T-helper 2 cell treated with Interferon-gamma antibody and Interleukin-4, amounts not matched to agents 100 ng/mL and 5 ng/mL, for 36 hours (primary cell): ENCODE measurements around the gene SPAM1. TPM values are rescaled to one million over a fixed set of nuclear protein-coding genes. Genes with fewer than 3 reads are reported as not detected.
"Not testable (repeated sequence)": the region's sequence is repeated elsewhere in the genome, so short reads cannot be mapped to it uniquely, and the experiment has no call there.

ENCODE experiments used
- intact Hi-C: fragments of 100-400 bp; cut with micrococcal nuclease; formaldehyde crosslinking; loops from one replicate; pipeline ENCODE4 v1.15.1; 2023
- total RNA-seq: library from RNA; stranded (reverse); gene quantifications from 2 replicates; pipeline ENCODE4 v1.2.3, GENCODE V29; 2022

The SPAM1 gene, protein sequence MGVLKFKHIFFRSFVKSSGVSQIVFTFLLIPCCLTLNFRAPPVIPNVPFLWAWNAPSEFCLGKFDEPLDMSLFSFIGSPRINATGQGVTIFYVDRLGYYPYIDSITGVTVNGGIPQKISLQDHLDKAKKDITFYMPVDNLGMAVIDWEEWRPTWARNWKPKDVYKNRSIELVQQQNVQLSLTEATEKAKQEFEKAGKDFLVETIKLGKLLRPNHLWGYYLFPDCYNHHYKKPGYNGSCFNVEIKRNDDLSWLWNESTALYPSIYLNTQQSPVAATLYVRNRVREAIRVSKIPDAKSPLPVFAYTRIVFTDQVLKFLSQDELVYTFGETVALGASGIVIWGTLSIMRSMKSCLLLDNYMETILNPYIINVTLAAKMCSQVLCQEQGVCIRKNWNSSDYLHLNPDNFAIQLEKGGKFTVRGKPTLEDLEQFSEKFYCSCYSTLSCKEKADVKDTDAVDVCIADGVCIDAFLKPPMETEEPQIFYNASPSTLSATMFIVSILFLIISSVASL
- not detected in 2 replicates for total RNA-seq

DNA sequence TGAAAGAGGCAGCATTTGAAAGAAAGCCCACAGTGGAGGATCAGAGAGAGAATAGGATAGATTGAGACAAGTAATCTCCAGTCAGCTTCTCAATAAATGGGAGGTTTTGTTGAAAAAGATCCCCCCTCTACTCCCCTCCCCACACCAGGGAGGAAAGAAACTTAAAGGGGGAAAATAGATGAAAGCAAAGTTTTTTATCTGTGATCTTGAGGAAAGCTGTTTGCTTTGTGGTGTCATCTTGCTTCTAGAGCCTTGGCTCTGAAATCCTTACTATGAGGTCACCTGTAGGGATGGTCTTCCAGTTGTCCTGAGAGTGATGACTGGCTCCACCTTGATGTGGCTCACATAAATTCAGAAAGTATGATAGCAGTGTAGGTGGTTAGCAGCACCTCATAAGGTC is at the start of gene SPAM1:
Gene SPAM1, plus strand, starts transcription at position 301 of the 400 bp plus-strand sequence. CDS start 28,330 bp downstream, outside the sequence.
- intact Hi-C loops, result no loop called here

DNA sequence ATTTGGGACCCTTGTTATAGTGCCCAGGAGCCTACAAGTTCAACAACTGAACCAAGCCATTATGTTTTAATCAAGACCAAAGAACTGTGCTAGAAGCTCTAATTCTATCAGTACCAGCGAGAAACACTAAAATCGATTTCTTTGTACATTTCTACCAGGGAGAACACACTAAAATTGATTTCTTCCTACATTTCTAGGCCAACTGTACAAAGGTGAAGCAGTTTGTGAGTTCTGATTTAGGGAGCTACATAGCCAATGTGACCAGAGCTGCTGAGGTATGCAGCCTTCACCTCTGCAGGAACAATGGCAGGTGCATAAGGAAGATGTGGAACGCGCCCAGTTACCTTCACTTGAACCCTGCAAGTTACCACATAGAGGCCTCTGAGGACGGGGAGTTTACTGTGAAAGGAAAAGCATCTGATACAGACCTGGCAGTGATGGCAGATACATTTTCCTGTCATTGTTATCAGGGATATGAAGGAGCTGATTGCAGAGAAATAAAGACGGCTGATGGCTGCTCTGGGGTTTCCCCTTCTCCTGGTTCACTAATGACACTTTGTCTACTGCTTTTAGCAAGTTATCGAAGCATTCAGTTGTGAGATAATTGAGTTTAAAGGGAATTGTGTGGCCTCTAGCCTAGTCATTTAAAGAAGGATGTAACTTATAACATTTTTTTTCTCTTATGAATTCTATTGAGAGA is 48.3 kb upstream of the SPAM1 start:
- intact Hi-C loops, result no loop called here

DNA sequence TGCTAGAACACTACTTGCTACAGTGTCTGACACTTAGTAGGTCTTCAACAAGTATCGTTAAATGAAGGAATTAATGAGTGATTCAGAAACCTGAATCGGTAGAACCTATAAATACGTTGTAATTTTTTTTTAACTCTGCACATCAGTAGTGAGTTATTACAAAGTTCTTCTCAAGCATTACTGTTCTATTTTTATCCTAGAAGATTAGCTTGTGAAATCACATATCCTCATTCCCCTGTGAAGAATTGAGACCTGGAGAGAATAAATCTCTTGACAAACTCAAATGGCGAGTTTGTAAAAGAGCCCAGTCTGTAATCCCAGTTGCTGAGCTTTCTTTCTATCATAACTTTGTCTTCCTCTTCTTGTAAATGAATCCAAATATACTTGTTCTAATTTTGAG is 45.4 kb upstream of the SPAM1 start:
- intact Hi-C loops, result no loop called here

DNA sequence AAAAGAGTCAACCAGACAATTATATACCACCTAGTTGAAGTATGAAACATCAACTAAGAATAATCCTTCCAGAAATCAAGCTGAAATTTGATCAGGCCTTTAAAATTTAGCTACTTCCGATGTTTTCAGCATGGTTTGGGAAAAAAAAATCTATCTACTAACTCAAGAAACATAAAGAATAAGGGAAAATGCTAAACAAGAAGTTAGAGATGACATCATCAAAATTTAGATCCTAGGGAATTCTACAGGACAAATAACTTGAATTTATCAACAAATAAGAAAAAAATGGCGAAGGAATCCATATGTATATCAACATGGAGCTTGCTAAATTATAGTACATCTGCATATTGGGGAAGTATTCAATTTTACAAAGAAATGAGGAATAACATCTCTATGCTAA is 43.7 kb upstream of the SPAM1 start:
- intact Hi-C loops, result no loop called here

DNA sequence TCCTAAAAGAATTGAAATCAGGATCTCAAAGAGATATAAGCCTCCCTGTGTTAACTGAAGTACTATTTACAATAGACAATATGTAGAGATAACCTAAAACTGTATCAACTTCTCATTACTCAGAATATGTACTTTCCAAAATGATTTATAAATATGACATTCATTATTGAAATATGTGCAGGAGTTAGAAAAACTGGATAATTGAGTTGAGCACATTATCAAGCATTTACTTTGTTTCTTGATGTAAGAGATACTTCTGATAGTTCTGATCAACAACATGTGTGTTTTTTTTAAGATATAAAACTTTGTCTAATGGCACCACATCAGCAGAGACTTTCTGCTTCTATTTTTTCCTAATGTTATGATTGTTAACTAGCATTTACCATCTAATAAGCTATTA is 41.9 kb upstream of the SPAM1 start:
- intact Hi-C loops, result no loop called here

DNA sequence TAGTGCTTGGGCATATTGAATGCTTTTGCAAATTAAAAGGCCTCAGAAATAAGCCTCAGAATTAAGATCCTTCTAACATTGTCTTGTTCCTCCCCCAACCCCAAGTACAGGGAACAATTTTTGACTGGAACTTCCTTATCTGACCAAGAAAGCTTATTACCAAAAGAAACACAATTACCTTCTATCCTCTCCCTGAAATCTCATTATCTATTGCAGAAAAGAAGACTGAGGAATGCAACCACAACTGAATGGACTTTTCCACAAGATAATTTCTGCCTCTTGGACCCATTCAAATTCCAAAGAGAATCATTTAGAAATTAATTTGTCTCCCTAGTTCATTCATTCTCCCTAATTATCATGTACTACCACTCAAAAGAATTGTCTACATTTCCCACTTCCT is 36.8 kb upstream of the SPAM1 start:
- intact Hi-C loops, result no loop called here

DNA sequence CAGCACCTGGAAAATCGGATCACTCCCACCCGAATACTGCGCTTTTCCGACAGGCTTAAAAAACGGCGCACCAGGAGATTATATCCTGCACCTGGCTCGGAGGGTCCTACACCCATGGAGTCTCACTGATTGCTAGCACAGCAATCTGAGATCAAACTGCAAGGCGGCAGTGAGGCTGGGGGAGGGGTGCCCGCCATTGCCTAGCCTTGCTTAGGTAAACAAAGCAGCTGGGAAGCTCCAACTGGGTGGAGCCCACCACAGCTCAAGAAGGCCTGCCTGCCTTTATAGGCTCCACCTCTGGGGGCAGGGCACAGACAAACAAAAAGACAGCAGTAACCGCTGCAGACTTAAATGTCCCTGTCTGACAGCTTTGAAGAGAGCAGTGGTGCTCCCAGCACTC is 30.3 kb upstream of the SPAM1 start:
- intact Hi-C loops, result not testable (repeated sequence)

DNA sequence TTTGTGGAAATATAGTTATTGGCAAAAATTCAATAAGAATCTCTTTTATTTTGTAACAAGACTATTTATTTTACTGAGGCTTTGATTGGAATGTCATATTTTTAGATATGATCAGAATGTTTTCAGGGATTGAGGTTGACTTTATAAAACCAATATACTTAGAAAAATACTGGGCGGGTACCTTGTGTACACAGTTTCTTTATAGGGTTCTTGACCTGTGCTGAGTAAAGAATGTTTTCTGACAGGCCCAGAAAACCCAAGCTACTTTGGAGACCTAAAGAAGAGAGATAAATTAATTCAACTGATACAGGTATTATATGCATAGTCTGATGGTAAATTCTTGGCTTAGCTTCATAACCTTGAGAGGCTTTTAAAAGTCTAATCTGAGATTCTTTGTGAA is 23.9 kb upstream of the SPAM1 start:
- intact Hi-C loops, result no loop called here

DNA sequence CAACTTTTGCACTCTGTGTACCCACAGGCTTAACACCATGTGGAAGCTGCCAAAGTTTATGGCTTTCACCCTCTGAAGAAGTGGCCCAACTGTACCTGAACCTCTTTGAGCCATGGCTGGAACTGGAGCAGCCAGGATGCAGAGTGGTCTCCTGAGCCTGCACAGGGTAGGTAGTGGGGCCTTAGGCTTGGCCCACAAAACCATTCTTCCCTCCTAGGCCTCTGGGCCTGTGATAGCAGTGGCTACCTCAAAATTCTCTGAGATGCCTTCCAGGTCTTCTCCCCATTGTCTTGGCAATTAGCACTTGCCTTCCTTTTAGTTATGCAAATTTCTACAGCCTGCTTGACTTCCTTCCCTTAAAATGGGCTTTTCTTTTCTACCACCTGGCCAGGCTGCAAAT is 19.3 kb upstream of the SPAM1 start:
- intact Hi-C loops, result no loop called here

DNA sequence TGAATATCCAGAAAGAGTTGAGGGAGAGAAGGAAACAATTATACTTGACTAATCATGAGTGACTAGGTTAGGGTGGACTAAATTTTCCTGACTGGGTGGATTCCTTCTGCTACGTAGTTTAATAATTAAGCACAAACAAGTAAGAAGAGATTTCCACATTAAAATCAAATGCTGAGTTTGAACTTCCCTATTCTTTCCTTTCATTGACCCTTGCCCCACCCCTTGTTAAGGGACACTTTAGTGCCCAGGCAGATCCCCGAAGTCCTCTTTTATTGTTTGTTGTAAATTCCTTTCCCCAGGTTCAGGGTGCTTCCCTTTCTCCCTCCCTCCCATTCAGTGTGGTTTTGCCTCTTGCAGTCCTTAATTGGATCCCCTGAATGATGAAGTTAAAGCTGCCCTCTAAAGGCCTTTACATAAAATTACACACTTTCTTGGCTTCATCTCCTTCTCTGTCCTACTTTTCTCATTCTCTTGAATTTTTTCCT is 8.8 kb upstream of the SPAM1 start:
- intact Hi-C loops, result no loop called here

DNA sequence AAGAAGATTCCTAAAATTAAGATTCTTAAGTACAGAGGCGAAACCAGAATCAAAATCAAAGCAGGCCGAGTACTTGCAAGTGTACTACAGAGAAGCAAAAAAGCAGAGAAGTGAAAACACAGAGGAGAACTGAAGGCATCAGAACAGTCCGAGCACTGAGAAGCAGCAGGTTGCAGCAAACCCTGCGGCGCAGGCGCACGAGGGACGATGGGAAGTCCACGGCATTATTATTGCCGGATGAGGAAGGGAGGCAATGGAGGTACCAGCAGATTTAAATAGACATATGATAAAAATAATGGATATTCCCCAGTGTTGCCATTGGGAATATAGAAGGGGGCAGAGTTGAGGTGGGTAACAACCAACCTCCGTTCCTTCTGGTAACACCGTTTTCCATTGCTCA is 7.2 kb upstream of the SPAM1 start:
- intact Hi-C loops, result no loop called here

DNA sequence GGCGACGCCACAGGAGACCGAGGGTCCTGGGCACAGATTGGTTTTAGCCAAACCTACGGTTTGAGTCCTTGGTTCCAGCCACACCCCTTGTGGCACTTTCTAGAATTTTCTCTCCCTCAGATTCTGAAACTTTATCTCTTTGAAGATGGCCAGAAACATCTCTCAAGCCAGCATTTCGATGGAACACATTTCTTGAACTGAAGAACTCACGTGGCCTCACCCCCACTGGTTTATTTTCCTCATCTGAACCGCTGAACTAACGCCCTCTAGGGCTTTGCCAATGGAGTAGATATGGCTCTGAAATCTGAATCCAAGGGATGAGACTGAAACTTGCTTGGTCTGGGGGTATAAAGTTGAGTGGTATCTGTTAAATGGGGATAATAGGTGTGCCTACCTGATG is 6.7 kb upstream of the SPAM1 start:
- intact Hi-C loops, result no loop called here

DNA sequence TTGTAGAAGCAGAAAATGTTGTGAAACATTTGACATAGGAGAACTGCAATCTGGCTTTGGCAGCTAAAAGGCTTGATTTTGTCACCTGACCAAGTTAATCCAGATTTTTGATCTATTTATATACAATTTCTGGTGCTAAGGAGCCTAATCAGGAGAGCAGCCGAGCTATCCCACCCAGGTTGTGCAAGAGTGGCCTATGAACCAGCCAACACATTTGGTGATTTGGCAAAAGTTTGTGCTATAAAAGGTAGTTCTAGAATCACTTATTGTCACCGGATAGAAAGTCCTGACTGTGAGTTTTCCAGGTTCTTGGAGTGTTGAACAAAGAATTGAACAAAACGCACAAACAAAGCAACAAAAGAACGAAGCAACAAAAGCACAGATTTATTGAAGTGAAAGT is 1.4 kb upstream of the SPAM1 start:
- intact Hi-C loops, result no loop called here

DNA sequence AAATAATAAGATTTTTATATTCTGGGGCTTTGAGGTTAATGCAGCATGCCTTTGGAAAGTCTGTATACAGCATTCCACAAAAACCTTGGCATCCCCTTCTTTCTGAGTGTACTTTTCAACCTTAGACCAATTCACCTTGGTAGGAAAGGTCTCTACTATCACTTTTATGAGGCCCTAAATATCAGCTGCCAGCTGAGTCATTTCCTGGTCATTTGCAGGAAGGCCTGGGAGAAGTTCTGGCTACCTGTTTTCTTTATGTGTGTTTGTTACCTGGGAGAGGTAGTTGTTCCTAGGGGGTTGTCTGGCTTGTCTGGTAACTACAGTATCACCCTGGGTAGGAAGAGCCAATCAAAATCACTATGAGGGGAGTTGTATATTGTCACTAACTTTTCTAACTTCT is 4.1 kb downstream of the SPAM1 start:
- intact Hi-C loops, result no loop called here

DNA sequence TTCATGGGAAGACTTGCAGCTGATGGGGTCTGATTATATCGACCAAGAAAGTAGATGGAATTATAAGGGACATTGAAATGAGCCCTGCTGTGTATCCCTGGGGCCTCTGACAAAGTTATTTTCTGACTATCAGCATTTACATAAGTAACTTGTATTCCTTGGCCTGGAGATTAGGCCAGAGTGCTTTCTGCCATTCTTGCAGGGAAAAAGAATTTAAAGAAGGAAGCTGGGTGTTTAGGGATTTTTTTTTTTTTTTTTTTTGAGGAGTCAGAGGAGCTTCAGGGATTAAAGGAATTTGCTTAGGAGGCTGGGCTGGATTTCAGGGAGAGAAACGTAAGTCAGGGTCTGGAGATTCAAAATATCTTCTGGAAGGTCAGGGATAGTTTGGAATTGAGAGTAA is 4.6 kb downstream of the SPAM1 start:
- intact Hi-C loops, result no loop called here

DNA sequence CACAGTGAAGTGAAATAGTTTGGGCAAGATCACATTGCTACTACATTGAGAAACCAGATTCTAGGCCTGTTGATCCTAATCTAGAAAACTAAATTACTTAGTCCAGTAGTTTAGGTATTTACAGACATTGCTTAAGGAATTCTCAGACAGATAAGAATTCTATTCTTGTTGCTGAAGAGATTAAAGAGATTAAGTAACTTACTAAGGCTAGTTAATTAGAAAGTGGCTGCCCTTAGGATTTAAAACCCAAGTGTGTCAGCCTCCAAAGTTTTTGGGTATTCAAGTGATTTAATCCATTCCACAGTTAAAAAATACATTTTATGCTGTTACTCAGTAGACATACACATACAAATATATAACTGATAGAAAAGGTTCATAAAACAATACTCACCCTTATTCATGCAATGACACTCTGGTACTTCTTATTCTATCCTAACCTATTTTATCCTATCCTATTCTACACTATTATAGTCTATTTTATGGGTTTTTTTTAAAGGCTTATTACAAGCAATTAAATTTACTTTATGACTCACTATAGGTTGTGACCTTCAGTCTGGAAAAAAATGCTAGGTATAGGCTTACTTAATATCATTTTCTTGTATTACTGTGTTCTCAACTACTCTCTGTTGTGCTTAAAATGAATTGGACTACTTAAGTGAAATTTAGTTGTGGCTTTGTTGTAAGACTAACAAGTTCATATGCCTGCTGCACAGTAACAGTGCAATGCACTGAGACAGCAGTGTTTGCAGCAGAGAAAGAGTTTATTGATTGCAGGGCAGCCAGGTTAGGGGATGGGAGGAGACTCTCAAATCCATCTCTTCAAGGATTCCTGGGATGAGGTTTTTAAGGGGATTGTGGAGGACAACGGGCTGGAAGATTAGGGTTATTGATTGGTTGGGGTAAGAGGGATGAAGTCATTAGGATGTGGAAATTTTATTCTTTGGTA is 10.7 kb downstream of the SPAM1 start:
- intact Hi-C loops, result no loop called here

DNA sequence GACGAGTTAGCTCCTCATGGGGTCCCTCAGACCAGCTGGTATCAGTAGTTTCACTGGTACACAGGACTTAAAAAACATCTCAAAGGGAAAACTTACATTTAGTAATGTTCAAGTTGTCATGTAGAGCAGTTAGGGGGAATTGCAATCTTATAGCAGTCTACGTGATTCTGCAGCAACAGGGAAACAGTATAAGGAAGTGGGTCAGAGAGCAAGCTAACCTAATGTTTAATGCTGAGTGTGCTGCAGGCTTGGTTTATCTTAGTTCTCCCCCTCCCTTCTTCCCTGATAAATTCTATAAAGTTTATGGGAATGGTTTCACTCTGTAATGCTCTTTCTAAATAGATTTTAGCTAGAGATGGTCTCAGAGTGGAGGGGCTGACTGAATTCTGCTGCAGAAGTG is 11.3 kb downstream of the SPAM1 start:
- intact Hi-C loops, result no loop called here

DNA sequence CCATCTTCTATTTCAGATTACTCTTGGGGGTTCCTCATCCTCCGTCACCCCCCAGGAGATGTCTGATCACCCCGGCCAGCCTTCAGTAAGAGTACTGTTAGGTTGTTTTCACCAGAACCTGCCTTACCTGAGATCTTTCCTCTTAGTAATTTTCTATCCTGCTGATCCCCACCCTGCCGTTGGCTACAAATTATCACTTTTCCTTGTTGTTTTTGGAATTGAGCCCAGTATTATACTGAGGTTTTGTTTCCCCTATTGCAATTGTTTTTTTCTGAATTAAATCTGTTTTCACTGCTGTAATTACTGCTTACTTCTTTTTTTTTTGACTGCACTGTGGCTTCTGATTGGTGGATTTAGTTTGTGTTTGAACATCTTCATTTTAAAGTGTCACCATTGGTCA is 14.7 kb downstream of the SPAM1 start:
- intact Hi-C loops, result no loop called here

DNA sequence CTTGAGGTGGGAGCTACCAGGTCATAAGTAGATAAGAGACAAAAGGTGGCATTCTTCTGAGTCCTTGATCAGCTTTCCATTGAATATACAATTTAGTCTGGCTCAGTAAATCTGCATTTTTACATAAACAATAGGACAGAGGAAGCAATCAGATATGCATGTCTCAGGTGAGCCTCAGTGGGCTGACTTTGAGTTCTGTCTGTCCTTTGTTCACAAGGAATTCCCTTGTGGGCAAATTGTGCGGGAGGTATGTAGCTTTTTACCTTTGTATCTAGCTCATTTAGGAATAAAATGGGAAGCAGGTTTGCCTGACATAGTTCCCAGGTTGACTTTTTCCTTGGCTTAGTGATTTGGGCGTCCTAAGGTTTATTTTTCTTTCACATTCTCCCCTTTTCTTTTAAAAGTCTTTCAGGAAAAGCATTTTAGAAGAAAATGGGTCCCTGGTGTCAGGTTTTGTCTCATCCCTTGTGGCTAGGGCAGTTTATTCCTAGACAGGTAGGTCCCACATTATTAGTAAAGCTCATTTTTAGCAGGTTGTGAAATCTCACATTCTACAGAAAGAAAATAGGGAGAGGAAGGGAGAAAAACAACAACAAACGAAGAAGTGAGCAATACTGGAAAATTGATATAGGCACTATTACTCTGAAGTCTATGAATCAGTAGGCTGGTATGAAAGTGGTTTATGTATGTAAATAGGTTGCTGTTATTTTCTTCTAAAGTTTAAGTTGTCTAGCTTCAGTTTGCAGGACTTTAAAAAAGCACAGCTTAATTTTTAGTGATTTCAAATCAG is 16.5 kb downstream of the SPAM1 start:
- intact Hi-C loops, result no loop called here

DNA sequence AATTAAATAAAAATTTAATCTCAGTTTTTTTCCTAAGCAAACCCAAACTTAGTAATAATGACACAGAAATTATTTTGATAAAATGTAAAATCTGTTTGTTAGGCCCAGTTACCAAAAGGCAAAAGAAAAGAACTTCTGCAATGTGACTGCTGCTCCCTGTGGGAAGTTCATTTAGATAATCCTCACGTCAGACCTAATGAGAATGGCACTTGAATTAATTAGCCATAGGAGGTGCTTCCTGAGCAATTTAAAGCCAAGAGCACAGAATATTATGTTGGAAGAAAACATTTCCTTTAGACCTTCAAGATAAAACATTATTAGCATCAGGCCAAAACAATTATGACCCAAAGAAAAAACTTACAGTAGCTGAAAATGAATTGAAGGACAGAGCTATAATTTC is 19.4 kb downstream of the SPAM1 start:
- intact Hi-C loops, result no loop called here

DNA sequence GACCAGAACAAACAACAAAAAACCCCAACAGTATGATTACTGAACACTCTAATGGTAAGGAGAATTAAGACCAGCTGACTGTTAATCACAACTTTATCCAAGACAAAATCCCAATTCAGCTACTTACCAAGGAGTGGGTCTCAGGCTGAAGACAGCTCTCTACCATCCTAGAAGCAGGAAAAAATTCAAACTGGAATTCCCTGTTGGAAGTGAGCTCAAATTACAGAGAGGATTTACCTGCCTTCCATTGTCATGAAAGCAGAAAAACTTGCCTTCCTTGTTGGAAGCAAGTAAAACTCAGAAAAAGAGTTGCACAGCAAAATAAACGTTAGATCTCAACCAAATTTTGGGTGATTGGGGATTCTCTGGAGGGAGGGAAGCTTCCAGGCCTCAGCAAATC is 20.9 kb downstream of the SPAM1 start:
- intact Hi-C loops, result no loop called here
